K562 (cell line): ENCODE data around the gene TMEM41A. TPM values are rescaled to one million over a fixed set of nuclear protein-coding genes. Genes with fewer than 3 reads are reported as not detected.

Source experiments
- CBX2 ChIP-seq: fragments of 200-600 bp; sonication (generic); IDR thresholded peaks from one replicate; pipeline ENCODE4 v1.6.1; 2012; ENCODE audit warnings: mild to moderate bottlenecking, low read length, inconsistent platforms; ENCODE audit not compliant: insufficient read depth, poor library complexity, severe bottlenecking
- HMGN3 ChIP-seq: IDR thresholded peaks from 2 replicates; pipeline ENCODE4 v1.6.1; 2011; ENCODE audit warnings: borderline replicate concordance, low read depth, mild to moderate bottlenecking, mixed read lengths, low read length; ENCODE audit not compliant: insufficient read length; ENCODE audit errors: extremely low read depth
- KAT7 ChIP-seq: sonication (generic); formaldehyde crosslinking; IDR thresholded peaks from 2 replicates; pipeline ENCODE4 v1.8.0; 2022; ENCODE audit warnings: missing genetic modification reagents, mild to moderate bottlenecking, borderline replicate concordance
- MYNN ChIP-seq, 2 experiments: sonication (generic); formaldehyde crosslinking in 1 of 2; IDR thresholded peaks; 2 replicates each; pipeline versions ENCODE4 v1.5.0 to v1.6.1; 2016 to 2020; ENCODE audit warnings: antibody characterized with exemption in 1 of 2, missing genetic modification reagents in 1 of 2
- NUFIP1 ChIP-seq: fragments of 450-650 bp; IDR thresholded peaks from 2 replicates; pipeline ENCODE4 v1.6.1; 2018; ENCODE audit not compliant: partially characterized antibody
- SRSF7 ChIP-seq: fragments of 200-400 bp; formaldehyde crosslinking; optimal IDR thresholded peaks from 2 replicates; pipeline ENCODE3; 2017; ENCODE audit warnings: mild to moderate bottlenecking, low read depth, low read length
- ZNF561 ChIP-seq: fragments of 450-650 bp; formaldehyde crosslinking; conservative IDR thresholded peaks from 2 replicates; pipeline ENCODE4 v1.4.0; 2020; ENCODE audit warnings: mild to moderate bottlenecking, moderate library complexity
- ZNF644 ChIP-seq: fragments of 200-800 bp; sonication (Bioruptor generic); IDR thresholded peaks from 2 replicates; pipeline ENCODE4 v1.6.1; 2016; ENCODE audit warnings: low read depth, missing genetic modification characterization, missing compliant biosample characterization
- ZNF77 ChIP-seq: fragments of 250-450 bp; sonication (Bioruptor Pico); IDR thresholded peaks from 2 replicates; pipeline ENCODE4 v1.5.0; 2020
- polyA plus RNA-seq, 8 experiments: library from polyadenylated mRNA; depleted of rRNA in 4 of 8; stranded (reverse) in 5 of 8; unstranded in 3 of 8; fragments of >200 nt; fragmentation: Nextera tagmentation in 2 of 8; fragmentation: Illumina TruSeq in 1 of 8; extraction: Ambion mirVana in 2 of 8; extraction: Trizol in 1 of 8; gene quantifications; 2 replicates each; pipeline versions ENCODE4 v1.2.1 to v1.2.3, GENCODE V29; 2011 to 2014; ENCODE audit warnings: inconsistent platforms in 1 of 8, missing spikeins in 1 of 8
- total RNA-seq, 7 experiments: library from RNA; depleted of rRNA in 6 of 7; stranded (reverse); fragments of >200 nt in 6 of 7; fragmentation: Illumina TruSeq in 2 of 7; extraction: Trizol in 2 of 7; gene quantifications; 2 replicates each; pipeline versions ENCODE4 v1.2.1 to v1.2.3, GENCODE V29; 2011 to 2021; ENCODE audit warnings: low replicate concordance in 1 of 7
- TF ChIP-seq, protein P1 (sequence below): fragments of 450-650 bp; IDR thresholded peaks from 2 replicates; pipeline ENCODE4 v1.6.1; 2016; ENCODE audit warnings: borderline replicate concordance
- TF ChIP-seq, protein P2 (sequence below): sonication (generic); formaldehyde crosslinking; IDR thresholded peaks from 2 replicates; pipeline ENCODE4 v1.9.0; 2022; ENCODE audit warnings: mild to moderate bottlenecking, missing genetic modification reagents
- TF ChIP-seq, protein P3 (sequence below): sonication (generic); formaldehyde crosslinking; IDR thresholded peaks from 2 replicates; pipeline ENCODE4 v1.8.1; 2023; ENCODE audit warnings: missing genetic modification reagents, mild to moderate bottlenecking, borderline replicate concordance

Gene TMEM41A
- total and polyA plus RNA-seq, 9 of the 15 experiments (the other 6 are each of a cell fraction or from before 2014, with no cell fraction given), result 22.5 to 65.9 (median 31.5) TPM

DNA sequence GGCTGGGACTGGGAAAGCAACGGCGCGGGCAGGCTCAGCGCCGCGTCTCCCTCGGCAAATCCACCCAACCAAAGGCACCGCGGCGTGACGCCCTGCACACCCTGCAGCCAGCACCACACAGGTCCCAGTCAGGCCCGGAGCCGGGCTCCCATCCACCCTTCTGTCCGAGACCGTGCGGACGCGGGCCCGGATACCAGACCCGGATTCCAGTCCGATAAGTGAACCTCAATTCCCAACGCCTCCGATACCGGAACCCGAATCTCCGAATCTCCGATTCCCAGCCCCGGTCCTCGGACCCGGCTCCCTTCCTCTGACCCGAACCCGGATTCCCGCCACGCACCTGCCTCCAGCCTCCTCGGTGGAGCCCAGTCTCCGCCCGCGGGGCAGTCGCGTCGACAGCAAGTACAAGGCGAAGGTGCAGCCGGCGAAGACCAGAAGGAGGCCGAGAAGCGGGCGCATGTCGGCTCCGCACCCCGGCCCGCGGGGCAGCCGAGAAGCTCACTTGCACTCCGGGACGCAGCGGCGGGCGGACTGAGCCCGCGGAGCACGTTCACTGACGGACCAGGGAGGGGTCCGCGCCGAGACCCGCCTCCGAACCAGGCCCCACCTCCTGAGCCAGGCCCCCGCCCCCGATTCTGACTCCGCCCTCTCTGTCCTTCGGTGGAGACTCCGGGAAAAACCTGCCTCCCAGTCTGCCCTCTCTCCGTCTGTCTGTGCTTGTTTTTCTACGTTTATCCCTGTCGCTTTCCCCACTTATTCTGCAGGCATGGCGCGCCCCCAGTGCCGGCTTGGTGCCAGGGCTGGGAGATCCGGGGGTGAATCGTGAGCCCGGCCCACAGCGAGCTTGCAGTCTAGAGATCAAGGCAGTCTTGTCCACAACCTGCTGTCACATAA is at the start of gene TMEM41A (continued):
- no peak for TF ChIP-seq NUFIP1
- TF ChIP-seq, protein P1, sequence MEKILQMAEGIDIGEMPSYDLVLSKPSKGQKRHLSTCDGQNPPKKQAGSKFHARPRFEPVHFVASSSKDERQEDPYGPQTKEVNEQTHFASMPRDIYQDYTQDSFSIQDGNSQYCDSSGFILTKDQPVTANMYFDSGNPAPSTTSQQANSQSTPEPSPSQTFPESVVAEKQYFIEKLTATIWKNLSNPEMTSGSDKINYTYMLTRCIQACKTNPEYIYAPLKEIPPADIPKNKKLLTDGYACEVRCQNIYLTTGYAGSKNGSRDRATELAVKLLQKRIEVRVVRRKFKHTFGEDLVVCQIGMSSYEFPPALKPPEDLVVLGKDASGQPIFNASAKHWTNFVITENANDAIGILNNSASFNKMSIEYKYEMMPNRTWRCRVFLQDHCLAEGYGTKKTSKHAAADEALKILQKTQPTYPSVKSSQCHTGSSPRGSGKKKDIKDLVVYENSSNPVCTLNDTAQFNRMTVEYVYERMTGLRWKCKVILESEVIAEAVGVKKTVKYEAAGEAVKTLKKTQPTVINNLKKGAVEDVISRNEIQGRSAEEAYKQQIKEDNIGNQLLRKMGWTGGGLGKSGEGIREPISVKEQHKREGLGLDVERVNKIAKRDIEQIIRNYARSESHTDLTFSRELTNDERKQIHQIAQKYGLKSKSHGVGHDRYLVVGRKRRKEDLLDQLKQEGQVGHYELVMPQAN, result peak; percentile 52; the same call in 1 of the 2 replicates
- TF ChIP-seq HMGN3, result peak; percentile 98
- TF ChIP-seq ZNF77 (CRISPR knock-in tag), result no peak
- peak; percentile 53; the same call in 1 of the 2 replicates for TF ChIP-seq MYNN (IDR thresholded peaks at IDR 0.05)
- TF ChIP-seq MYNN (CRISPR knock-in tag; IDR thresholded peaks at IDR 0.05), result no peak
- TF ChIP-seq CBX2, result no peak
- no peak for TF ChIP-seq ZNF644 (tag)
- TF ChIP-seq ZNF561 (CRISPR knock-in tag), result no peak
- TF ChIP-seq, protein P2, sequence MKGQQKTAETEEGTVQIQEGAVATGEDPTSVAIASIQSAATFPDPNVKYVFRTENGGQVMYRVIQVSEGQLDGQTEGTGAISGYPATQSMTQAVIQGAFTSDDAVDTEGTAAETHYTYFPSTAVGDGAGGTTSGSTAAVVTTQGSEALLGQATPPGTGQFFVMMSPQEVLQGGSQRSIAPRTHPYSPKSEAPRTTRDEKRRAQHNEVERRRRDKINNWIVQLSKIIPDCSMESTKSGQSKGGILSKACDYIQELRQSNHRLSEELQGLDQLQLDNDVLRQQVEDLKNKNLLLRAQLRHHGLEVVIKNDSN (CRISPR knock-in tag), result no peak; the same call in 1 of the 2 replicates
- TF ChIP-seq SRSF7, result no peak
- TF ChIP-seq KAT7 (CRISPR knock-in tag), result peak; percentile 98
- TF ChIP-seq, protein P3, sequence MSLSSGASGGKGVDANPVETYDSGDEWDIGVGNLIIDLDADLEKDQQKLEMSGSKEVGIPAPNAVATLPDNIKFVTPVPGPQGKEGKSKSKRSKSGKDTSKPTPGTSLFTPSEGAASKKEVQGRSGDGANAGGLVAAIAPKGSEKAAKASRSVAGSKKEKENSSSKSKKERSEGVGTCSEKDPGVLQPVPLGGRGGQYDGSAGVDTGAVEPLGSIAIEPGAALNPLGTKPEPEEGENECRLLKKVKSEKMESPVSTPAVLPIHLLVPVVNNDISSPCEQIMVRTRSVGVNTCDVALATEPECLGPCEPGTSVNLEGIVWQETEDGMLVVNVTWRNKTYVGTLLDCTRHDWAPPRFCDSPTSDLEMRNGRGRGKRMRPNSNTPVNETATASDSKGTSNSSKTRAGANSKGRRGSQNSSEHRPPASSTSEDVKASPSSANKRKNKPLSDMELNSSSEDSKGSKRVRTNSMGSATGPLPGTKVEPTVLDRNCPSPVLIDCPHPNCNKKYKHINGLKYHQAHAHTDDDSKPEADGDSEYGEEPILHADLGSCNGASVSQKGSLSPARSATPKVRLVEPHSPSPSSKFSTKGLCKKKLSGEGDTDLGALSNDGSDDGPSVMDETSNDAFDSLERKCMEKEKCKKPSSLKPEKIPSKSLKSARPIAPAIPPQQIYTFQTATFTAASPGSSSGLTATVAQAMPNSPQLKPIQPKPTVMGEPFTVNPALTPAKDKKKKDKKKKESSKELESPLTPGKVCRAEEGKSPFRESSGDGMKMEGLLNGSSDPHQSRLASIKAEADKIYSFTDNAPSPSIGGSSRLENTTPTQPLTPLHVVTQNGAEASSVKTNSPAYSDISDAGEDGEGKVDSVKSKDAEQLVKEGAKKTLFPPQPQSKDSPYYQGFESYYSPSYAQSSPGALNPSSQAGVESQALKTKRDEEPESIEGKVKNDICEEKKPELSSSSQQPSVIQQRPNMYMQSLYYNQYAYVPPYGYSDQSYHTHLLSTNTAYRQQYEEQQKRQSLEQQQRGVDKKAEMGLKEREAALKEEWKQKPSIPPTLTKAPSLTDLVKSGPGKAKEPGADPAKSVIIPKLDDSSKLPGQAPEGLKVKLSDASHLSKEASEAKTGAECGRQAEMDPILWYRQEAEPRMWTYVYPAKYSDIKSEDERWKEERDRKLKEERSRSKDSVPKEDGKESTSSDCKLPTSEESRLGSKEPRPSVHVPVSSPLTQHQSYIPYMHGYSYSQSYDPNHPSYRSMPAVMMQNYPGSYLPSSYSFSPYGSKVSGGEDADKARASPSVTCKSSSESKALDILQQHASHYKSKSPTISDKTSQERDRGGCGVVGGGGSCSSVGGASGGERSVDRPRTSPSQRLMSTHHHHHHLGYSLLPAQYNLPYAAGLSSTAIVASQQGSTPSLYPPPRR (CRISPR knock-in tag), result 0 out of 2 replicates have a peak, but pooled peaks have one; percentile 69
